Measurements from ENCODE around the gene STARD10. TPM values are rescaled to one million over a fixed set of nuclear protein-coding genes. Genes with fewer than 3 reads are reported as not detected.

The STARD10 gene
- polyA plus RNA-seq, 12 donors, result 34.8 to 66.5 (median 51.8) TPM; not detected in 1

DNA sequence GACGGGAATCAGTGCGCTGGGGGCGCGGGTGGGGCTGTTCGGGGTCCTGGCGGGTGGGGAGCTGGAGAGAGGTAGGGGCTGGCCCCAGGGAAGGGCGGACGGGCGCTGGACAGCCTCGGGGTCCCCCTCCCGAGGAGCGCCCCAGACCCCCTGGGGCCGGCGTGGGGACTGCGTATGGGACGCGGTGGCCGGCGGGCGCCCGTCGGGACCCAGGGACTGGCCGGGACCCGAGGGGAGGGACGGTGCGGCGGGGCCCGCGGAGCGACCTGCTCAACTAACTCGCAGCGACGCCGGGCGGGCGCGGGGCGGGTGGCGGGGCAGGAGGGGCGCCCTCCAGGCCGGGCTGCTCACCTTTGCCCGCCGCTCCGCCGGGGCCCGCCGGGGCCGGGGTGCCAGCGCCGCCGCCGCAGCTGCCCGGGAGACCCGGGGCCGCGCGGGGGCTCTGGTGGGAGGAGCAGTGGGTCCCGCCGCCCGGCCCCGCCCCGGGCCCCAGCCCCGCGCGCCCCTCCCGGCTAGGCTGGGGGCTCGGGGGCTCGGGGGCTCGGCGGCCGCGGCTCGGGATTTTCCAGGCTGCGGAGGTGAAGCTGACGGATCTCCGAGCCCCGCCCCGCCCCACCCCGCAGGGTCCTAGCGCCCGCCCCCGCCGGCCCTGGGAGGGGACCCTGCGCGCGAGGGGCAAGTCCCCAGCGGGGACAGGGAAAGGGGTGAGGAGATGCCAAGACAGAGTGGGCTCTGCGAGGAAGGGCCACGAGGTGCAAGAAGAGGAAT, 12.3 kb downstream of the STARD10 start:
- DNase-seq, result no peak

GRCh38 chr11:72781063-72781312, 12.9 kb downstream of the STARD10 start:
- no peak for DNase-seq

DNA sequence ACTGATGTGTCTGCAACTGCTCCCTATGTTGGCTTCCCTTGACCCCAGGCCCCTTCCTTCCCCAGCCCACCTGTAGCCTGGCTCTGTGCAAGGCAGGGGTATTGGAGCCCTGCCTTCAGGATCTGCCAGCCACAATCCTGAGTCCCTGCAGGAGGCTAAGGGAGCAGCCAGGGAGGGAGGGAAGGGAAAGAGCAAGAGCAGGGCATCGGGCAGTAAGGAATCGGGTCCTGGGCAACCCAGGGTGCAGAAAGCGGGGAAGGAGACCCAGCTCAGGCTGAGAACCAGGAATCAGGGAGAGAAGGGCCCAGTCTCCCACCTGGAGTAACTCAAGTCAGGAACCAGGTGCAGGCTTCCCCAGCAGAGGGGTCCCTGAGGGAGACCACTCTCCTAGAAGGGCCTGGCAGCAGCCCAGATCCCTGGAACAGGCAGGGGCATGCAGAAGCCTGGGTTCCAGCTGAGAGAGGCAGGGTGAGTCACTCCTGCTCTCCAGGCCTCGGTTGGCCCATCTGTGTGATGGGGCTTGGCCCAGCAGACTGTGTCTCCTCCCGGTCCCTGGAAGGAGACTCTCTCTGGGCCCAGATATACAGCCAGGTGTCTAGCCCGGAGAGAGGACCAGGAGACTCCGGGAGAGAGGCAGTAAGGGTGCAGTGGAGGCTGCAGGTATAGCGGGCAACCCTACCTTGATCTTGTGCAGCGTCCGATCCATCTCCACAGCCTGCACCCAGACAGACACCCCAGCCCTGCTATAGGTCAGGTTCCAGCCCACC, 13.4 kb downstream of the STARD10 start:
- DNase-seq, result no peak

- no peak for DNase-seq
Measured at GRCh38 chr11:72779495-72780128, 14.2 kb downstream of the STARD10 start.

- no peak for DNase-seq
Measured at GRCh38 chr11:72778535-72779494, 15.0 kb downstream of the STARD10 start.

DNA sequence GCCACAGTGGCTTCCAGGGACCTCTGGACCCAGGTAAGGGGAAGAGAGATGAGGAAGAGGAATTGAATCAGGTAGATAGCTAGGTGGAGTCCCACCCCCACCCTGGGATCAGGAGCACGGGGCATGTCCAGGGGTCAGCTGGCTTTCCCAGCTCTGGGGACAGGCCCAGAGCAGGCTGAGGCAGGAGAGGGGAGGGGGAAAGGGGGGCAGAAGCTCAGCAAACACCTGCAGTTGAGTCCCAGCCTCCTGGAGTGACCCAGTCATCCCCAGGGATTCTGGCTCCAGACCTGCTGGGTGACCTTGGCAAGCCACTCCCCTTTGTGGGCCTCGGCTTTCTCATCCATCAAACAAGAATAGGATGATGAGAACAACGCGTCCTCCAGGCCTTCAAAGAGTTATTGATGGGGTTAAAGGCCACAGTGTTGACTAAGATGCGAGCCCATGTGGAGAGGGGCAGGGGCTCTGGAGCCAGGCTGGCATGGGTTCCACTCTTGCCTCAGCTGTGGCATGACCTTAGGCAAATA, 16.0 kb downstream of the STARD10 start:
- no peak for DNase-seq

DNA sequence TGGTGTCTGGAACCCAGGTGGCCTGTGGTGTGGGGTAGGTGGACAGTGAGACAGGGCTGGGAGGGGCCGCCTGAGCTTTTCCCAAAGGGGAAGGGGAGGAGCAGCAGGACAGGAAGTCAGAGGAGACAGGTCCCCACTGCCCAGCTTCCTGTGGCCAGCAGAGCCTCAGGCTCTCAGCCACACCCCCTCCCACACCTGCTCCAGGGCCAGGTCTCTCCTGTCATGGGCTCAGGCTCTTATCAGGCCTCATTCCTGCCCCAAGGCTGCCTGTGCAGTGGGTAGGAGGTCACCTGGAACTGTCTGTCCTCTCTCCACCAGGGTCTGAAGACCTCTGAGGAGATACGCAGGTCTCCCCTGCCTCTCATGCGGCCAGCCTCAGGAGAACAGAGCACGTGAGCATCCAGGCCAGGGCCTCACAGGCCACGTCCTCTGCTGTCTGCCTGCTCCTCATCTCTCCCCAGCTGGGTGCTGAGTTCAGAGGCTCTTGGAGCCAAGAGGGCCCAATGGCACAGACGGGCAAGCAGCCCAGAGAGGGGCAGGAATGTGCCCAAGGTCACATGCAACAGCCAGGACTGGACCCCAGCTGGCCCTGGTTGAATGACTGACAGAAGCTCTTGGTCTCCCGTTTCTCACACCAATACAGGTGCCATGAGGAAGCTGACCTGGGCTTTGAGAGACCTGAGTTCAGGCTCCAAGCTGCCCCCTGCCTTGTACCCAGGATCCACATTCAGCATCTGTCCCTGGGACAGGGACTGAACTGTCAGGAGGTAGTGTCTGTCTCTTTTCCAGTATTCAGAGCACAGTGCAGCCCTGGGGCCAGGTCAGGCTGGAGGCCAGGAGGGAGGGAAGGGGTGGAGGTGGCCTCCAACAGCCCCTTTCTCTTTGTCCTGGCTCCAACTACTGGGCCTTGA, 16.7 kb downstream of the STARD10 start:
- DNase-seq, result no peak

GRCh38 chr11:72776117-72776843, 17.6 kb downstream of the STARD10 start:
- no peak for DNase-seq

GRCh38 chr11:72775288-72776110, 18.3 kb downstream of the STARD10 start:
- DNase-seq, result no peak

- no peak for DNase-seq
Measured at GRCh38 chr11:72774499-72774898, 19.3 kb downstream of the STARD10 start.

GRCh38 chr11:72773696-72774095, 20.2 kb downstream of the STARD10 start:
- no peak for DNase-seq

- peak; percentile 82 for DNase-seq
Measured at GRCh38 chr11:72773291-72773690, 20.6 kb downstream of the STARD10 start.

DNA sequence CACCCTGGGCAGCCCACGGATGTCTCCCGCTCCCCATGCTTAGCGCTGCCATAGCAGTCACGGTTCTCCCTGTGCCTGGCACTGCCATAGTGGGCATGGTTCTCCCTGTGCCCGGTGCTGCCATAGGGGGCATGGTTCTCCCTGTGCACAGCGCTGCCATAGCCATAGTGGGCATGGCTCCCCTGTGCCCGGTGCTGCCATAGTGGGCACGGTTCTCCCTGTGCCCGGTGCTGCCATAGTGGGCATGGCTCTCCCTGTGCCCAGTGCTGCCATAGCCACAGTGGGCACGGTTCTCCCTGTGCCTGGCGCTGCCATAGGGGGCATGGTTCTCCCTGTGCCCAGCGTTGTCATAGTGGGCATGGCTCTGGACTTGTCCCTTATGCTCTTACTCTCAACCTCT, 21.8 kb downstream of the STARD10 start:
- DNase-seq, result no peak

GRCh38 chr11:72771507-72771906, 22.3 kb downstream of the STARD10 start:
- no peak for DNase-seq

- no peak for DNase-seq
Measured at GRCh38 chr11:72770799-72771198, 23.0 kb downstream of the STARD10 start.

DNA sequence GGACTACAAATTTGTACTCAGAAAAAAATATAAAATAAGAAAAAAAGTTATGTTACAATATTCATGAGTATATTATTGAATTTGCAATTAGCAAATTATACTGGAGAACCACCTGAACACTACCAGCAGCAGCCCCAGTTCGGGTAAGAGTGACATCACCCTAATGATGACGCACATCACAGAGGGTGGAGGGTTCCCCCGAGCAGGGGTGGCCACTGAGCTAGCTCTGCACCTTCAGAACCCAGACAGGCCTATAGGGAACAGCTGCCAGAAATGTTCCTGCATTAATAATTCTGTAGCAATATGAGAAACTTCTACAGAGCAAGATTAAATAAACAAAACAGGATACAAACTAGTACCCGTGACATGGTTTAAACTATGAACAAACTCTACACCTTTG, 24.2 kb downstream of the STARD10 start:
- no peak for DNase-seq

GRCh38 chr11:72768581-72768980, 25.3 kb downstream of the STARD10 start:
- no peak for DNase-seq

- DNase-seq, result no peak
Measured at GRCh38 chr11:72767203-72768062, 26.4 kb downstream of the STARD10 start.

Measured in muscle of arm (tissue), 12 donors.